Mucosa of rectum (tissue), 2 donors: ENCODE measurements around the gene SDCCAG8.
"Not testable (repeated sequence)": the region's sequence is repeated elsewhere in the genome, so short reads cannot be mapped to it uniquely, and the experiment has no call there.

Source experiments
- H3K27ac ChIP-seq, 2 donors: one replicate each; pipeline ENCODE4 v1.7.0; 2013; ENCODE audit warnings: inconsistent platforms in 2 of 2, low read depth in 2 of 2, low read length in 2 of 2
- H3K27me3 ChIP-seq, 2 donors: one replicate each; pipeline ENCODE4 v1.7.0; 2013; ENCODE audit warnings: low read length in 2 of 2; ENCODE audit not compliant: control insufficient read depth in 2 of 2, insufficient read depth in 2 of 2
- H3K36me3 ChIP-seq, 2 donors: one replicate each; pipeline ENCODE4 v1.7.0; 2013; ENCODE audit warnings: low read length in 2 of 2; ENCODE audit not compliant: control insufficient read depth in 2 of 2, insufficient read depth in 2 of 2
- H3K4me1 ChIP-seq, 2 donors: one replicate each; pipeline ENCODE4 v1.7.0; 2013; ENCODE audit warnings: low read length in 2 of 2, mild to moderate bottlenecking in 1 of 2; ENCODE audit not compliant: control insufficient read depth in 2 of 2, insufficient read depth in 2 of 2
- H3K4me3 ChIP-seq, 2 donors: one replicate each; pipeline ENCODE4 v1.7.0; 2013; ENCODE audit warnings: low read length in 2 of 2
- H3K9ac ChIP-seq, 2 donors: one replicate each; pipeline ENCODE4 v1.7.0; 2013; ENCODE audit warnings: low read length in 2 of 2, low read depth in 1 of 2, mild to moderate bottlenecking in 1 of 2
- H3K9me3 ChIP-seq, 2 donors: one replicate each; pipeline ENCODE4 v1.7.0; 2013; ENCODE audit warnings: low read length in 2 of 2; ENCODE audit not compliant: control insufficient read depth in 2 of 2
- donor health status: healthy.
- donor health status: Normal muscosa, but diverticular disease.

The SDCCAG8 gene

DNA sequence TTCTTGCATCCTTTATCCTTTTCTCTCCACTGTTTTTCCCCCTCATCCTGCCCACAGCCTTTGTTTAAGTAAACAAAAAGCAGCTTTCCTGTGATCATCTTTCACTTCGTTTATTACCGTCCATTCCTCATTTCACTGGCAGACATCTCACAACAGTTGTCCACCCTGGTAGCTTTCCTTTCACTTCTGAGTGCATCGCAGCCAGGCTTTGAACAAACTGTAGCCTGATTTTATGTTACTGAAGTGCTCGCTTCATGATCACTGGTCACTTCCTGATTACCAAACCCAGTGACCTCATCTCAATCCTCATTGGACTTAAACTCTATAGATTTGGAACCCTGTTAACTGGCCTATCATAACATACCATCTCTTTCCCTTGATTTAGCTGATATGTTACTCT, 67.7 kb downstream of the SDCCAG8 start:
- Histone ChIP-seq H3K27me3 (no peaks in the 10 kb centered on the region), H3K36me3 (no peaks in the 10 kb centered on the region), H3K9ac (no peak overlapping the region), H3K4me3 (no peak overlapping the region), H3K27ac (no peak overlapping the region), H3K4me1 (no peaks in the 10 kb centered on the region), H3K9me3 (no peaks in the 10 kb centered on the region)

DNA sequence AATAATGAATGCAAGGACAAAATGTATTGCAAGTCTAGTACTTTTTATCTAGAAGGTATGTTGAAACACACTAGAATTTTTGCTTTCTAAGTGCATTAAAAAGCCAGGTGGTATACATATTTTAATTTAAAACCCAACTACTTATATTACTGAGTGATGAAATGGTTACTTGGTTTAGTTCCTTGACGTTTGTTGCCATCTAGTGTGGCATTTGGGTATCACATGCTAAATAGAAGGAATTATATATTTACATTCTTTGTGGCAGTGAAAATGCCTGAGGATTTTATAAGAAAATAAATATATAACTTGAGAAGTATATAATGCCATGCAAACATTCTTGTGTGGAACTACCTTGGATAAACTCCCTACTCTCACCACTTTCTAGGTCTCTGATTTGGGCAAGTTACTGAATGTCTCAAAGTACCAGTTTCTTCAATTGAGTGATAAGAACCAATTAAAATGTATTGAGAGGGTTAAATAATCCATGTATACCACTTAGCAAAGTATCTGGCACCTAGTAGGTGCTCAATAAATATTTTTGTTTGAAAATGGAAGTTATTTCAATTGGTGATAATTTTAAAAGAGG, 69.6 kb downstream of the SDCCAG8 start:
- Histone ChIP-seq H3K36me3 (peaks cover 0 to 1% of the 10 kb centered on the region in 2 donors), H3K9me3 (no peaks in the 10 kb centered on the region)

DNA sequence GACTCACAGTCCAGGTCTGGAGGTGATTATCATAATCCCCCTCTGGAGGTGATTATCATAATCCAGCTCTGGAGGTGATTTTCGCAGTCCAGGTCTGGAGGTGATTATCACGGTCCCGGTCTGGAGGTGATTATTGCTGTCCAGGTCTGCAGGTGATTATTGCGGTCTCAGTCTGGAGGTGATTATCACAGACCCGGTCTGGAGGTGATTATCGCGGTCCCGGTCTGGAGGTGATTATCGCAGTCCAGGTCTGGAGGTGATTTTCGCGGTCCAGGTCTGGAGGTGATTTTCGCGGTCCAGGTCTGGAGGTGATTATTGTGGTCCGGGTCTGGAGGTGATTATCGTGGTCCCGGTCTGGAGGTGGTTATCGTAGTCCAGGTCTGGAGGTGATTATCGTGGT, 76.6 kb downstream of the SDCCAG8 start:
- no peaks in the 10 kb centered on the region for H3K9me3 ChIP-seq
- H3K4me3 ChIP-seq = no peak overlapping the region
- no peaks in the 10 kb centered on the region for H3K4me1 ChIP-seq
- H3K36me3 ChIP-seq = peaks cover 7 to 17% of the 10 kb centered on the region in 2 donors
- no peaks in the 10 kb centered on the region for H3K27me3 ChIP-seq
- H3K27ac ChIP-seq = no peak overlapping the region
- no peak overlapping the region for H3K9ac ChIP-seq

More for the DNA sequence above, 69.6 kb downstream of the SDCCAG8 start:
- Histone ChIP-seq H3K27me3 (no peaks in the 10 kb centered on the region), H3K9ac (no peak overlapping the region), H3K4me3 (no peak overlapping the region), H3K4me1 (no peaks in the 10 kb centered on the region), H3K27ac (no peak overlapping the region)

DNA sequence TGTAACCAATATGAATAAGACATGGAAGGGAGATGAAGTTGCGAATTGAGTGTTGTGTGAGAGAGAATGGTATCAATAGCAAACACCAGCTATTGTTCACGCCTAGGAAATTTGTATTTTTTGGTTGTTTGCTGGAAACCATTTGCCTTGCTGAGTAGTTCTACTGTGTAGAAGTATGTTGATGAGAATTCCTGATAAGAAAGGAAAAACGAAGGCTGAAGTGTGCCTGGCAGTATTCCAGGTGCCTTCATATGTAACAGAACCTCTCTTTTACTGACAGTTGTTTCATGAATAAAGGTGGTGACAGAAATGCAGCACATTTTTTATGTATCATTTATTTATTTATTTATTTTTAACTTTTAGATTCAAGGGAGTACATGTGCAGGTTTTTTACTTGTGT, 79.5 kb downstream of the SDCCAG8 start:
- Histone ChIP-seq H3K27ac (no peak overlapping the region), H3K27me3 (no peaks in the 10 kb centered on the region), H3K4me1 (no peaks in the 10 kb centered on the region), H3K4me3 (no peak overlapping the region), H3K36me3 (peaks cover 7 to 24% of the 10 kb centered on the region in 2 donors), H3K9ac (no peak overlapping the region), H3K9me3 (no peaks in the 10 kb centered on the region)

DNA sequence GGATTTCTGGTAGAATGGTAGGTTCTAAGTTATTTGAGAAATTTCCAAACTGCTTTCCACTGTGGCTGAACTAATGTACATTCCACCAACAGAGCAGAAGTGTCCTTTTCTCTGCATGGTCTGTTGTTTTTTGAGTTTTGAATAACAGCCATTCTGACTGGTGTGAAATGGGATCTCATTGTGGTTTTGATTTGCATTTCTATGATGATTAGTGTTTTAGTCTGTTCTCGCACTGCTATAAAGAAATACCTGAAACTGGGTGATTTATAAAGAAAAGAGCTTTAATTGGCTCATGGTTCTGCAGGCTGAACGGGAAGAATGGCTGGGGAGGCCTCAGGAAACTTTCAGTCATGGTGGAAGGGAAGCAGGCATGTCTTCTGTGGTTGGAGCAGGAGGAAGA, 80.3 kb downstream of the SDCCAG8 start:
- H3K9ac ChIP-seq = no peak overlapping the region
- no peak overlapping the region for H3K27ac ChIP-seq
- H3K4me3 ChIP-seq = no peak overlapping the region
- H3K9me3 ChIP-seq = no peaks in the 10 kb centered on the region
- H3K4me1 ChIP-seq = no peaks in the 10 kb centered on the region
- no peaks in the 10 kb centered on the region for H3K27me3 ChIP-seq
- H3K36me3 ChIP-seq = peaks cover 4 to 19% of the 10 kb centered on the region in 2 donors

DNA sequence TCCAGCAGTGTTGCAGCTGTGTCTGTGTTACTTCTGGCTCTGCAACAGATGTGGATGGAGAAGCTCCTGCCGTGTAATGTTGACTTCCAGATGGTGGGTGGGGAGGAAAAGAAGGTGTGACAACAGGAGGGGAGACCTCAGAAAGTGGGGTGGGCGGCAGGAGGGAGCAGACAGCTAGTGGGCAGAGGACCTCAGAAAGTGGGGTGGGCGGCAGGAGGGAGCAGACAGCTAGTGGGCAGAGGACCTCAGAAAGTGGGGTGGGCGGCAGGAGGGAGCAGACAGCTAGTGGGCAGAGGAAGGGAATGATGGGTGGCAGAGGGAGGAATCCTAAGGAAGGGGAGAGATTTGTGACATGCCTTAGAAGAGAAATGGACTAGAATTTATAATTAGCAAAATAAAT, 83.0 kb downstream of the SDCCAG8 start:
- H3K4me1 ChIP-seq, H3K27ac ChIP-seq, H3K4me3 ChIP-seq, H3K9ac ChIP-seq, H3K27me3 ChIP-seq, H3K9me3 ChIP-seq: not testable (repeated sequence)
- peaks cover 0 to 10% of the 10 kb centered on the region in 2 donors for H3K36me3 ChIP-seq

DNA sequence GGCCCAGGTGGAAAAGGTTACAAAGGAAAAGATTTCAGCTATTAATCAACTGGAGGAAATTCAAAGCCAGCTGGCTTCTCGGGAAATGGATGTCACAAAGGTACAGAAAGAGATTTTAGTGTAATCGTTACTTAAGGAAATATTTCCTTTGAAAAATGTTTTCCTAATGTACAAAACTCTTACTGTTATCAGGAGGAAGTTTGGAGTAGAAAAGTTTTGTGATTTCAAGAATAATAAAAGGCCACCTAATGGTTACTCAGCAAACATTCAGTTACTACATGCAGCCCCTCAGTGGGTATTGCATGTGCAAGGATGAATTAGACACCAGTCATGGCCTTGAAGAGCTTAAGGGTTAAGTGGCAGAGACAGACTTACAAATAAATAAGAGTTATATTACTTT, 85.2 kb downstream of the SDCCAG8 start:
- Histone ChIP-seq H3K27me3 (no peaks in the 10 kb centered on the region), H3K4me3 (no peak overlapping the region), H3K36me3 (peaks cover 0 to 9% of the 10 kb centered on the region in 2 donors), H3K9me3 (no peaks in the 10 kb centered on the region), H3K27ac (no peak overlapping the region), H3K4me1 (no peaks in the 10 kb centered on the region), H3K9ac (no peak overlapping the region)

DNA sequence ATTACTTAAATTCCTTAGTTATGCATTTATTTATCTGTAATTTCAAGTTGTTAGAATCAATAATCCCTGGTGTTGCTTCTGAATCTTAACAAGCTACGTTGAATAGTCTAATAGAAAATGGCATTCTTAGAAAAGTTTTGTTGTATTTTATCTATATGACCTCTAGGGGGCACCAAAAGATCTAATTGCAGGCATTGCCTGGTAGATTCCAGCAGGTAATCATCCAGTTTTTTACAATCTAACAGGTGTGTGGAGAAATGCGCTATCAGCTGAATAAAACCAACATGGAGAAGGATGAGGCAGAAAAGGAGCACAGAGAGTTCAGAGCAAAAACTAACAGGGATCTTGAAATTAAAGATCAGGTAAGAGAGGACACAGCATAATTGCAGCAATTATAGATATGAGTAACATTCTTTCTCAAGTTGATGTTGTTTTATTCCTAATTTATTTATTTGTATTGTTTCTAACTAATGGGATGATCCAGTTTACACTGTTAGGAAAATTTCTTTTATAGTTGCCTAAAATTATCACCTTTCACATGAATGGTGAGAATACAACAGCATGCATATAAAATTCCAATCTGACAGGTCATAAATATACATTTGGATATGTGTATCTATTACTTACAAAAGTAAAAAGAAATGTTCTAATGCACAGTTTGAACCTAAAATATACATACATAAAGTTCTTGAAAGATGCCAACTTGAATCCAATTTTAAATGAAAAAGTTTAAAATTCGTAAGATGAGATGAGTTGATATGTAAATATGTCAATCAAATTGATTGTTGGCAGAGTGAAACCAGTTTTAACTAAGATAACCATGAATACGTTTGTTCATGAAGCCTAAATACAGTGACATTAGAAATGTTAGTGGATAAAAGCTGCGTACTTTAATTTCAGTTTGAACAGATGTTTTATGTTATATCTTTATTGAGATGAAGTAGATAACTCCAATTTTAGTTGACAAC, 88.4 kb downstream of the SDCCAG8 start:
- no peak overlapping the region for H3K9ac ChIP-seq
- H3K27ac ChIP-seq = no peak overlapping the region
- peaks cover 0 to 4% of the 10 kb centered on the region in 2 donors for H3K36me3 ChIP-seq
- no peak overlapping the region for H3K4me3 ChIP-seq
- H3K9me3 ChIP-seq = no peaks in the 10 kb centered on the region
- H3K27me3 ChIP-seq = no peaks in the 10 kb centered on the region
- no peaks in the 10 kb centered on the region for H3K4me1 ChIP-seq

DNA sequence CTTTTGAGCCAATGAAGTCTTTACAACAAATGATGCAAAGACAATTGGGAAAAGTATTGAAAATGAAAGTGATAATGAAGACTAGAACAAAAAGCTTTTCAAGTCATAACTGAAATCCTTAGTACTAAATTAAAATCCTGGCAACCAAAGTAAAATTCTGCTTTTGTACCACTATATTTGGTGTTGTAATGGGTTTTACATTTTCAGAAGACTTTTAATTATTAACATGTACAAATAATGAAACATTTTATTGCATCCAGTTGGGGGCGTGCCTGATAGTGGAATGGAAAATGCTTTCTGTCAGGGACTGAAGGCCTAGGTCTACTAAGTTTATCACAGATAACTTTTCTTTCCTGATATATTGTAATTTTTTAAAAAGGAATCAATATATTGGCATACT, 89.4 kb downstream of the SDCCAG8 start:
- no peaks in the 10 kb centered on the region for H3K4me1 ChIP-seq

DNA sequence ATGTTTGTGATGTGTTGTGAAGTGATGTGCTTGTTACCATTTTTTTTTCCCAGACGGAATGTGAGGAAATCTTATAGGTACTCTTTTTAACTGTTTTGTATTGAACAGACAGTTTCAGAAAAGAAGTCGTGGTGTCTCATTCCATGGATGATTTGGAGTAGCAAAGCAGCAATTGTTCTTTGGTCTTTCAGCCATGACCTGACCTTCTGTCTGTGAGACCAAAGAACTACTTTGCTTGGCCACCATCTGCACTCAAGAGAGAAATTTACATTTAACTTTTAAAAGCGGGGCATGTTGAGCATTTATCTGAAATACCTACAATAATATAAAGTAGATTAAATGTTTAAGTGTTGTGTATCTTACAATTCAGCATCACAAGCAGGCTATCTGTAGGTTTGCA, 90.2 kb downstream of the SDCCAG8 start:
- H3K9ac ChIP-seq = no peak overlapping the region
- H3K9me3 ChIP-seq = no peaks in the 10 kb centered on the region
- no peaks in the 10 kb centered on the region for H3K4me1 ChIP-seq
- no peaks in the 10 kb centered on the region for H3K36me3 ChIP-seq
- no peak overlapping the region for H3K4me3 ChIP-seq
- H3K27me3 ChIP-seq = no peaks in the 10 kb centered on the region
- H3K27ac ChIP-seq = no peak overlapping the region

More for the DNA sequence above, 89.4 kb downstream of the SDCCAG8 start:
- Histone ChIP-seq H3K9ac (no peak overlapping the region), H3K27me3 (no peaks in the 10 kb centered on the region), H3K27ac (no peak overlapping the region), H3K36me3 (peaks cover 0 to 2% of the 10 kb centered on the region in 2 donors), H3K9me3 (no peaks in the 10 kb centered on the region), H3K4me3 (no peak overlapping the region)
